CD4-positive, alpha-beta T cell treated with Interleukin-15 for 1 hour (primary cell): ENCODE measurements around the gene ST6GALNAC4.
A peak's percentile ranks its signal among the peaks of the same experiment; 100 is the strongest.

Experiments
- DNase-seq: peaks from one replicate; pipeline ENCODE4 v3.0.0-alpha.2; 2020

The ST6GALNAC4 gene

DNA sequence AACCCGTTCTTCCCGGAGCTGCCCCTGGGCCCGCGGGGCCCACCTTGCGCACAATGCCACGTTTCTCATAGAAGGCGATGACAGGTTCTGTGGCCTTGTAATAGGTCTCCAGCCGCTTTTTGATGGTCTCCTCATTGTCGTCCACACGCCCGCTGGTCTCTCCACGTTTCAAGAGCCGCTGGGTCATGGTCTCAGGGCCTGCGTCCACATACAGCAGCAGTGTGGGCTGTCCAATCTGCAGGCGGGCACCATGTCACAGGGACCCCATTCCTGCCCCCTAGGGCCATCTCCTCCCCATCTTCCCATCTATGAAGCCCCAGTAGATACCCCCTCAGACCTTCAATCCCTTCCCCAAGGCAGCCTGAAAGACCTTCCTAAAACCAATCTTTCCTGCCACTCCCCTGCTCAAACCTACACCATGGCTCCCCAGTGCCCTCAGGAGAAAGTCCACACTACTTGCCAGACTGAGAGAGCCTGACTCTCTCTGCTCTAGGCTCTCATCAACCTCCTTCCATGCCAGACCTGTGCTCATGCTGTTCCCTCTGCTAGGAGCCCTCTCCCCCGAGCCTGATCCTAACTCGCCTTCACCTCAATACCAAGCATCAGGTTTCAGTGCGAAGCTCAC lies 48.5 kb downstream of the ST6GALNAC4 start:
- no peak for DNase-seq

DNA sequence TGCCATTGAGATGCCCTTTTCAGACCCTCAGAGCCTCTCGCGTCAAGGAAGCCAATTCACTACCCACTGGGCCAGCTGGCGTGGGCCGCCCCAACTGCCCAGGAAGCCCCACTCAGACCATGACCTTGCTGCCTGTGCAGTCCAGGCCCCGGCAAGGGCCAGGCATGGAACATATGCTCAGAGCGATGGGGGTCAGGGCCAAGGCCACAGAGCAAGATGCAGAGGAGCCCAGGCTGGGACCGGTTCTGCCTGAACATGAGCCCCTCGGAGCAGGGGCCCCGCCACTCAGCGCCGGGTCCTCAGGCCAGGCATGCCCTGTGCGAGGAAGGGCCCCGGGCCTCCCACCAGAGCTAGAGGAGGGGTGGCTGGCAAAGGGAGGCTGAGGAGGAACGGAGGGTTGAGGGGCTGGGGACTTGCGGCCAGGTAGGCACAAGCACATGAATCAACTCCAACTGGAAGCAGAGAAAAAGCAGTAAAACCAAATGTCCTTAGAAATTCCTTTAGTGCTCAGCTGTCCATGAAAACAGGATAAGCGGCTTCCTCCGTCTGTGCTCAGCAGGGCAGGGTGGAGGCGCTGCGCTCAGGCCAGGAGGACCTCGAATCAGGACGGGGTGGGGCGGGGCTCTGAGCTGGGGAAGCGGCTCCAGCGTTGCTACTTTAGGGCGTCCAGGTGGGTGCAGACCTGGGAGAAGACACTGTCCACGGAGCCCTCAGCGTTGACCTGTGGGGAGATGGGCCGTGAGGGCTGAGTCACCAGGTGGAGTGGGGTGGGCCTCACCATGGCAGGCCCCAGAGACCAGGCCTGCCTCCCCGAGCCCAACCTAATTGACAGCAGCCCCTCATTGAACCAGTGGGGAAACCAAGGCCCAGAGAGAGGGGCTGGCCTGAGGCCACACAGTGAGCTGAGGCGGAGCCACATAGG lies 49.2 kb downstream of the ST6GALNAC4 start:
- DNase-seq: no peak

DNA sequence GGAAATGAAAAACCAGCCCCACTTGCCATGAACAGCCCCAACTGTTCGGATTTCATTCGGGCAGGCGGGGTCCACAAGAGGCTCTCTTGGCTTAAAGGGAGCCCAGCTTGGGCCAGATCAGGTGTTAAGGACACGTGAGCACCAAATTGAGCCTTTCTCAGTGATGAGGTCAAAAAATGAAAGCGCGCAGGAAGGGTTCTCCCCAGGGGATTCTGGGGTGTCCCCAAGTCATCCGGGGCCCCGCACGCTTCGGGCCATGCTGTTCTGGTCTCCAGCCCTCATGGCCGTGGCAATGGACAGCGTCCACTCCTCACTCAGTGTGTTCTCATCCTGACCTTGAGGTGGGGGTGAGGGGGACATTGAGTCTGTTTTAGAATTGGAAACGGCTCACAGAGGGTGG lies 50.3 kb downstream of the ST6GALNAC4 start:
- DNase-seq: no peak

DNA sequence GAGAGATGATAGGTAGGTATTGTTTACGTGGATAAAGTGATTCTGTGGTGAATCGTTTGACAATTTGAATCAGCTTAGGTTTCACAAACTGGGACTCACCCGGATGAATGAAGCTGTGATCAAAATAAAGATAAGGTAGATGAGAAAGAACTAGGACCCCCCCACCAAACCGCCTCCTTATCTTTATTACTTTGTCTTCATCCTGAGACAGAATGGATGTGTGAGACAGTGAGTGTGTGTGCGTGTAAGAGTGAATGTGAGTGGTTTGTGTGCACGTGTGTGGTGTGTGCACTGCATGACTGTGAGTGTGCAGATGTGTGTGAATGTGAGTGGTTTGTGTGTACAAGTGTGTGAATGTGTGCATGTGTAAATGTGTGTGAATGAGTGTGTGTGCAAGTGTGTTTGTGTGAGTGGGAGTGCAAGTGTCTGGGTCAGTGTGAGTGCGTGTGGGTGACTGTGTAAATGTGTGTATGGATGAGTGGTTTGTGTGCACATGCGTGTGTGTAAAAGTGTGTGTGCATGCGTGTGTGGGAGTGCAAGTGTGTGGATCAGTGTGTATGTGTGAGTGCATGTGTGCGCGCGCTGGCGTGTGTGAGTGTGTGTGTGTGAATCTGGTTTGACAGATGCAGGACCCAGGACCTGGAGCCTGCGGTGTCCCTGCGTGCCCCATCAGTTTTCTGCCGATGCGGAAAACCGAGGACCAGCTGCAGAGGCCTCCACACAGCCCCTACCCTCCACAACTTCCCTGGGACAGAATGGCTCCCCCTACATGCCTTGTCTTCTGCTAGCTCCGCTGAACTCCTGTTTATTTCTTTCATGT lies 51.0 kb downstream of the ST6GALNAC4 start:
- no peak for DNase-seq

DNA sequence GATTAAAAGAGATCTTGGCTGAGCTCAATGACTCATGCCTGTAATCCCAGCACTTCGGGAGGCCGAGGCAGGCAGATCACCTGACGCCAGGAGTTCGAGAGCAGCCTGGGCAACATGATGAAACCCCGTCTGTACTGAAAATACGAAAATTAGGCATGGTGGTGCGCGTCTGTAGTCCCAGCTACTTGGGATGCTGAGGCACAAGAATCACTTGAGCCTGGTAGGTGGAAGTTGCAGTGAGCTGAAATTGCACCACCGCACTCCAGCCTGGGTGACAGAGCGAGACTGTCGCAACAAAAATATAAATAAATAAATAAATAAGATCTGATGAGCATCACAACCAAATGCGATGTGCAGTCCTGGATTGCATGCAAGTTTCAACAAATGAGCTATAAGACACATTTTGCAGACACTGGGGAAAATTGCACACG lies 53.6 kb downstream of the ST6GALNAC4 start:
- peak; percentile 44 for DNase-seq

DNA sequence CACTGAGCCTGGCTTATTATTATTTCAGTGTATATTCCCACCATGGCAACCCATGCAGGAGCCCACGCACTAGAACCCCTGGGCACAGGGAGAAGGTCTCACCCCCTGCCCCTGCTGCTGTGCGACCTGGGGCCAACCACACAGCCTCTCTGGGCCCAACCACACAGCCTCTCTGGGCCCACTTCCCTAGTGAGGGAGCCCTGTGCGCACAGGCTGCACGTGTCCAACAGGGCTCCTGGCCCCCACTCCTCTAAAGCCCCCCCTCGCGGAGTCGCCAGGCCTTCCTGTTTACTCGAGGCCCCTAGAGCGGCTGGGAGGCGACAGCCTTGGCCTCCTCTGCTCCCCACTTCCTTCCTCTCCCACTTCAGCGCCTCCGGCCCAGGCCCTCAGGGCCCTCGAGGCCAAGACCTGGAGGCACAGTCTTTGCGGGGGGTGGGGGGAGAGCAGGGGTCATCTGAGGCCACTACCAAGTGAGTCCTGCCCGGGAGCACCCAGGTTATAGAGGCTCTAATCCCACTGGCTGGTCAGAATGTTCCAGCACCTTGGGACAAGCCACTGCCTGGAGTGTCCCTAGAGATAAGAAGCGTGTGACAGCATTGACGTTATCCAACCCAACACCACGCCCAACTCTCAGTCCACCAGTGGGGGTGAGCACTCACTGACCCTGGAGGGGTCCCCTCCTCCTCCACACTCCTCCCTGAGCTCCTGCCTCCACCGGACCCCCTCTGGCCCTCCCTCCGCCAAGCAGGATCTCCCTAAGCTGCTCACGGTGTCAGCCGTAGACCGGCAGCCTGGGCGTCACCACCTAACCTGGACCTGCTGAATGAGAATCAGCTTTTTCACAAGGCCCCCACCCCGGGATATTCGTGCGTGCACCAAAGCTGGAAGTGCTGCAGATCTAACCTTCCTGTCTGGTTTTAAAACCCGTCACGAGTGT lies 54.5 kb downstream of the ST6GALNAC4 start:
- DNase-seq: peak; percentile 83

DNA sequence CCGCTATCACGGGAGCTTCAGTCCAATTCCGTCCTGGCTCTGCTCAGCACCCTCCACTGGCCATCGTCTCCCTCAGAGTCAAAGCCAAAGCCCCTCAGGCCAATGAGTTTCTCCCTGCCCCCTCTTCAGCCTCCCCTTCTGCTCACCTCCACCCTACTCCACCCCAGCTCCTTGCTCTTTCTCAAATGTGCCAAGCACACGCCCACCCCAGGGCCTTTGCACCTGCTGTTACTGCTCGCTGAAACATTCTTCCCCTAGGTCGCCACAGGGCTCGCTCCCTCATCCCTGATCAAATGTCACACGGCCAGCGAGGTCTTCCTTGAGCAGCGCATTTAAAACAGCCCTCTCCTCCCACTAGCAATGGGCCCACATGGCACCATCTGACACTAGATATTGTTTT lies 56.1 kb downstream of the ST6GALNAC4 start:
- DNase-seq: no peak

DNA sequence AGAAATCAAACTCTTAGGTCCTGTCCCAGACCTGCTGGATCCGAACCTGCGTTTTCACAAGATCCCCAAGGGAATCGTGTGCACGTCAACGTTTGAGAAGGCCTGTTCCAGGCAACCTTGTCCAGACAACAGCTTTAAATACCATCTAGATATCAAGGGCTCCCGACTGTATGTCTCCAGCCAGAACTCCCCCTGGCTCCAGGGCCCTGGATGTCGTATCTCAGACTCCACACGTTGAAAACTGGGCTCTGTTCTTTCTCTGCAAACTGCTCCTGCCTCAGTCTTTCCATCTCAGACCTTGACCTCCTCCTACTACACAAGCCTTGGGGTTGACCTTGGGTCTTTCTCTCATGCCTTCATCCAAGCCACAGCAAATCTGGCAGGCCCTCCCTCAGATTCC lies 56.6 kb downstream of the ST6GALNAC4 start:
- no peak for DNase-seq

DNA sequence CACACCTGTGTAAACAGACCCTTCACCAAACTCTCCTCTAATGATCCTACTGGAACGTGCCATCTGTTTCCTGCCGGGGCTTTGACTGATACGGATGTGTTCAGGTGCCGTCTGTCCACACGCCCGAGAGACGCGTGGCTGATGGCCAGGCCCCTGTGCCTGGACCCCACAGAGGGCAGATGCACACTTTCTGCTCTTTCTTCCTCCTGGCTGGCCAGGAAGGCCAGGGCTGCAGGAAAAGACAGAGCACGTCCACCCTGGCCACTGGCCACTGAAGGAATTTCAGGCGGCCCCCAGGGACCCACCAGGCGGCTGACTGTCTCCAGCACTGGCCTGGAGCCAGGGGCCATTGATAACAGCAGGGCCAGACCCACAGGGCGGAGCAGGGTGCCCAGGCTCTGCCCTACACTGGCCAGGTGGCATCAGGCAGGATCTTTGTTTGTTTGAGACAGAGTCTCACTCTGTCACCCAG lies 58.8 kb downstream of the ST6GALNAC4 start:
- DNase-seq: no peak
